GM13976 (cell line): ENCODE results near the gene SOS2.

ENCODE experiments used
- DNase-seq: peaks from one replicate; pipeline ENCODE4 v3.0.0; 2012; ENCODE audit warnings: low spot score
- CTCF ChIP-seq: IDR thresholded peaks from 2 replicates; pipeline ENCODE4 v1.5.1; 2012; ENCODE audit warnings: borderline replicate concordance, mild to moderate bottlenecking; ENCODE audit not compliant: insufficient read depth; ENCODE audit errors: extremely low read depth, missing control alignments, control extremely low read depth
- in situ Hi-C: fragments of 300-500 bp; cut with MboI; formaldehyde crosslinking; loops from one replicate; pipeline ENCODE4 v1.12.0; 2022; ENCODE audit warnings: low sequenced_read_pairs, mixed read lengths, inconsistent platforms; ENCODE audit not compliant: unreplicated experiment

SOS2 gene

GRCh38 chr14:50116181-50116956 lies 115.0 kb downstream of the SOS2 start, which contains the start of gene VCPKMT:
Gene VCPKMT (minus strand): TSS chr14:50116572. CDS start chr14:50116552, 20 bp downstream.
- peak; percentile 94 for DNase-seq
- in situ Hi-C loops = loop anchor here (25.0 kb wide), 1 partner anchor 479 kb away; the partner anchor contains the start of gene DNAAF2
- no peak for TF ChIP-seq CTCF

- in situ Hi-C loops = loop anchor here (25.0 kb wide), 1 partner anchor 476 kb away; the partner anchor contains the start of gene DNAAF2
- DNase-seq = peak; percentile 34
- no peak for TF ChIP-seq CTCF
Measured at GRCh38 chr14:50113381-50114035, 117.9 kb downstream of the SOS2 start.

- DNase-seq = no peak
- in situ Hi-C loops = loop anchor here (25.0 kb wide), 1 partner anchor 473 kb away; the partner anchor contains the start of gene DNAAF2
- no peak for TF ChIP-seq CTCF
Measured at GRCh38 chr14:50110323-50111037, 120.9 kb downstream of the SOS2 start.

- in situ Hi-C loops = loop anchor here (25.0 kb wide), 1 partner anchor 472 kb away; the partner anchor contains the start of gene DNAAF2
- DNase-seq = no peak
- no peak for TF ChIP-seq CTCF
Measured at GRCh38 chr14:50109342-50109741, 122.0 kb downstream of the SOS2 start.

- DNase-seq = no peak
- no peak for TF ChIP-seq CTCF
- in situ Hi-C loops = loop anchor here (25.0 kb wide), 1 partner anchor 471 kb away; the partner anchor contains the start of gene DNAAF2
Measured at GRCh38 chr14:50107850-50108249, 123.5 kb downstream of the SOS2 start.

- no peak for DNase-seq
- in situ Hi-C loops = loop anchor here (25.0 kb wide), 1 partner anchor 469 kb away; the partner anchor contains the start of gene DNAAF2
- no peak for TF ChIP-seq CTCF
Measured at GRCh38 chr14:50106178-50106577, 125.2 kb downstream of the SOS2 start.
